ENCODE measurements around the gene ZNF205.

The ZNF205 gene

GRCh38 chr16:3106205-3106928 lies 6.0 kb upstream of the ZNF205 start:
- TF ChIP-seq CTCF (IDR thresholded peaks at IDR 0.05; ENCODE audit: control insufficient read depth, insufficient read depth, low read depth, low read length, missing control alignments): no peak
- peak; percentile 34 for DNase-seq (ENCODE audit: low read depth)

GRCh38 chr16:3112881-3113574 lies 642 bp downstream of the ZNF205 start:
- peak overlapping the region; percentile 91 for H3K4me3 ChIP-seq (ENCODE audit: control insufficient read depth, low read depth, low read length)
- DNase-seq (ENCODE audit: low read depth): no peak
- TF ChIP-seq CTCF (IDR thresholded peaks at IDR 0.05; ENCODE audit: control insufficient read depth, insufficient read depth, low read depth, low read length, missing control alignments): no peak

More at GRCh38 chr16:3106205-3106928, 6.0 kb upstream of the ZNF205 start:
- H3K4me3 ChIP-seq (ENCODE audit: control insufficient read depth, low read depth, low read length): peak overlapping the region; percentile 75

- H3K4me3 ChIP-seq (ENCODE audit: control insufficient read depth, low read depth, low read length): no peak overlapping the region; the same call in 1 of the 2 replicates
- no peak for TF ChIP-seq CTCF (IDR thresholded peaks at IDR 0.05; ENCODE audit: control insufficient read depth, insufficient read depth, low read depth, low read length, missing control alignments)
- DNase-seq (ENCODE audit: low read depth): no peak
Observed at GRCh38 chr16:3113765-3114479, 1.5 kb downstream of the ZNF205 start.

GRCh38 chr16:3115003-3115402 lies 2.6 kb downstream of the ZNF205 start:
- no peak for TF ChIP-seq CTCF (IDR thresholded peaks at IDR 0.05; ENCODE audit: control insufficient read depth, insufficient read depth, low read depth, low read length, missing control alignments)
- no peak for DNase-seq (ENCODE audit: low read depth)

GRCh38 chr16:3115561-3115960 lies 3.2 kb downstream of the ZNF205 start:
- TF ChIP-seq CTCF (IDR thresholded peaks at IDR 0.05; ENCODE audit: control insufficient read depth, insufficient read depth, low read depth, low read length, missing control alignments): no peak
- H3K4me3 ChIP-seq (ENCODE audit: control insufficient read depth, low read depth, low read length): no peak overlapping the region
- no peak for DNase-seq (ENCODE audit: low read depth)

More at GRCh38 chr16:3115003-3115402, 2.6 kb downstream of the ZNF205 start:
- H3K4me3 ChIP-seq (ENCODE audit: control insufficient read depth, low read depth, low read length): no peak overlapping the region

- TF ChIP-seq CTCF (IDR thresholded peaks at IDR 0.05; ENCODE audit: control insufficient read depth, insufficient read depth, low read depth, low read length, missing control alignments): no peak
- H3K4me3 ChIP-seq (ENCODE audit: control insufficient read depth, low read depth, low read length): no peak overlapping the region
- no peak for DNase-seq (ENCODE audit: low read depth)
Observed at GRCh38 chr16:3118204-3118790, 5.9 kb downstream of the ZNF205 start.

All from AG09309 (cell line).